ENCODE results near the gene RUSF1. TPM values are rescaled to one million over a fixed set of nuclear protein-coding genes. Genes with fewer than 3 reads are reported as not detected.

The RUSF1 gene
- total and polyA plus RNA-seq, 9 of the 15 experiments (the other 6 are each of a cell fraction or from before 2014, with no cell fraction given) = 0.80 to 52.8 (median 27.6) TPM

DNA sequence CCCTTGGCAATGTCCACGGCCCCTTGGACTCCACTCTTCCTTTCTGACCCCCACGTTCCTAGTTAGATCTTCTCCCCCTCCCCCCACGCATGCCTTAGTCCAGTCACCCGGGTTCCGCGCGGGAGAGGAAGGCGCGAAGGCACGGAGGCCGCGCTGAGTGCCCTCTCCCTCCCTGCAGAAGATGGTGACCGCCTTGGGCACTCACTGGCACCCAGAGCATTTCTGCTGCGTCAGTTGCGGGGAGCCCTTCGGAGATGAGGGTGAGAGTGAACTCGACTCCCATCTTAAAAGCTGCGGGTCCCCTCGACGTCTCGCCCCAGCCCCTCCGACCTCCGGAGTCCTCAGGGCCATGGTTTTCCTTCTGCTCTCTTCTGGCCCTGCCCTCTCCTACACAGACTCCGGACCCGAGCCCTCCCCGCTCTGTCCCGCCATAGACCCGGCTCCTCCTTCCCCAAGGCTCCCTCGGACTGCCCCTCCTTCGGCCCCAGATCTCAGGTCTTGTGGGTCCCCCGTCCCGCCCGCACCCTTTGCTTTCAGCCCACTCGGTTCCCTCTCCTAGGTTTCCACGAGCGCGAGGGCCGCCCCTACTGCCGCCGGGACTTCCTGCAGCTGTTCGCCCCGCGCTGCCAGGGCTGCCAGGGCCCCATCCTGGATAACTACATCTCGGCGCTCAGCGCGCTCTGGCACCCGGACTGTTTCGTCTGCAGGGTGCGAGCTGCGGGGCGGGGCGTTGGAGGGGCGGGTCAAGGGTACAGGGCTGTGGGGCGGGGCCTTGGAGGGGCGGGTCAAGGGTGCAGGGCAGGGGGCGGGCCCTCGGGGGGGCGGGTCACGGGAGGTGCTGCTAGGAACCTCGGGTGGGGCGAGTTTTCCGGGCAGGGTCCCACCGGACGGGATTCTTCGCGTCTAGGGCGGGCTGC is 31.6 kb downstream of the RUSF1 start:
- BruUV-seq (replicated peaks) = TSS peak; percentile 68
- Histone ChIP-seq H3K27me3 (ENCODE audit: control insufficient read depth in 2 of 2, insufficient read depth in 2 of 2, low read length in 2 of 2) (no peaks in the 10 kb centered on the region), H2AFZ (ENCODE audit: low read depth, low read length) (peak overlapping the region; percentile 93), H4K20me1 (replicated peaks; ENCODE audit: control insufficient read depth, insufficient read depth, low read length) (no peaks in the 10 kb centered on the region), H3K27ac (ENCODE audit: extremely low read depth, low read depth, low read length) (peak overlapping the region; percentile 89), H3K9me1 (ENCODE audit: control insufficient read depth, insufficient read depth, low read length) (no peaks in the 10 kb centered on the region), H3K36me3 (ENCODE audit: control insufficient read depth, insufficient read depth, low read length) (no peaks in the 10 kb centered on the region), H3K4me3 (peak overlapping the region; percentile 51), H3K9ac (ENCODE audit: insufficient read depth in 1 of 2, low read depth in 2 of 2, low read length in 2 of 2) (peak overlapping the region; percentile 76 to 90), H3K79me2 (ENCODE audit: control insufficient read depth, insufficient read depth, low read length) (no peaks in the 10 kb centered on the region), H3K4me2 (ENCODE audit: insufficient read depth, low read length) (peak overlapping the region; percentile 85), H3K9me3 (replicated peaks; ENCODE audit: control insufficient read depth, insufficient read depth, low read depth, low read length) (no peaks in the 10 kb centered on the region), H3K4me1 (replicated peaks in 1 of 2; ENCODE audit: control insufficient read depth in 2 of 2, insufficient read depth in 2 of 2, low read length in 2 of 2) (peaks cover 41 to 74% of the 10 kb centered on the region in 2 experiments)
- no peak for FAIRE-seq
- ChIA-PET CTCF (ENCODE audit: low intra/inter-chr PET ratio) (no interaction called here), POLR2A (interaction anchor here (0.6 to 2.1 kb wide), 7 partner anchors 10 to 918 kb away, joined by 3 to 13 read pairs (median 4); partner anchors contain the start of gene ZNF764)
- peak; percentile 78 for ATAC-seq
- intact Hi-C loops (cut with micrococcal nuclease) (no loop called here), in situ Hi-C loops (cut with MboI) (no loop called here)
- DNase-seq (ENCODE audit: extremely low read depth in 1 of 4, low spot score in 3 of 4) = peak; percentile 87 to 94 (median 91)
- 25% methylated on average over 25 of the region's 68 CpGs for WGBS (ENCODE audit: insufficient coverage, low coverage, missing lambda C conversion rate)
- peak; percentile 71 for TF ChIP-seq POLR2G (IDR thresholded peaks at IDR 0.05; ENCODE audit: low read depth, low read length)
- TF ChIP-seq NR2F6 (CRISPR knock-in tag; IDR thresholded peaks at IDR 0.05) = no peak
- TF ChIP-seq, protein P1, sequence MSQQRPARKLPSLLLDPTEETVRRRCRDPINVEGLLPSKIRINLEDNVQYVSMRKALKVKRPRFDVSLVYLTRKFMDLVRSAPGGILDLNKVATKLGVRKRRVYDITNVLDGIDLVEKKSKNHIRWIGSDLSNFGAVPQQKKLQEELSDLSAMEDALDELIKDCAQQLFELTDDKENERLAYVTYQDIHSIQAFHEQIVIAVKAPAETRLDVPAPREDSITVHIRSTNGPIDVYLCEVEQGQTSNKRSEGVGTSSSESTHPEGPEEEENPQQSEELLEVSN (IDR thresholded peaks at IDR 0.05; ENCODE audit: borderline replicate concordance in 1 of 2, extremely low read depth in 1 of 2, insufficient read depth in 1 of 2, insufficient read length in 1 of 2, low read depth in 1 of 2, low read length in 1 of 2, poor library complexity in 1 of 2, severe bottlenecking in 1 of 2) = peak; percentile 86 to 91
- TF ChIP-seq ZNF133 (CRISPR knock-in tag; IDR thresholded peaks at IDR 0.05) = no peak
- peak in 1 of 2 experiments; percentile 76; a peak in 2 of 4 replicates for TF ChIP-seq MLLT1 (IDR thresholded peaks at IDR 0.05)
- TF ChIP-seq NR4A1 (CRISPR knock-in tag; IDR thresholded peaks at IDR 0.05) = no peak
- TF ChIP-seq NR4A1 (tag; IDR thresholded peaks at IDR 0.05) = no peak
- no peak for TF ChIP-seq ZBTB1 (CRISPR knock-in tag; IDR thresholded peaks at IDR 0.05; ENCODE audit: borderline replicate concordance, low read depth)
- TF ChIP-seq RBFOX2 (IDR thresholded peaks at IDR 0.05; ENCODE audit: low read depth, low read length) = peak; percentile 58
- TF ChIP-seq CREB1 (IDR thresholded peaks at IDR 0.05) = no peak
- TF ChIP-seq CREB1 (CRISPR knock-in tag; IDR thresholded peaks at IDR 0.05) = no peak
- 0 out of 2 replicates have a peak, but pooled peaks have one; percentile 25 for TF ChIP-seq LCOR (CRISPR knock-in tag; IDR thresholded peaks at IDR 0.05)
- TF ChIP-seq GTF3C2 (IDR thresholded peaks at IDR 0.05; ENCODE audit: borderline replicate concordance, extremely low read depth, insufficient read length) = no peak
- TF ChIP-seq RBBP5 (IDR thresholded peaks at IDR 0.05; ENCODE audit: borderline replicate concordance, insufficient read depth, low read length, poor library complexity, severe bottlenecking) = no peak
- TF ChIP-seq CREM (IDR thresholded peaks at IDR 0.05; ENCODE audit: low read depth) = no peak

All from K562 (cell line).